HS-5 (cell line): Measurements from ENCODE around the gene PAGE4.

Experiments
- DNase-seq: peaks from one replicate; pipeline ENCODE4 v3.0.0-alpha.2; 2012; ENCODE audit warnings: low read depth

Gene PAGE4

DNA sequence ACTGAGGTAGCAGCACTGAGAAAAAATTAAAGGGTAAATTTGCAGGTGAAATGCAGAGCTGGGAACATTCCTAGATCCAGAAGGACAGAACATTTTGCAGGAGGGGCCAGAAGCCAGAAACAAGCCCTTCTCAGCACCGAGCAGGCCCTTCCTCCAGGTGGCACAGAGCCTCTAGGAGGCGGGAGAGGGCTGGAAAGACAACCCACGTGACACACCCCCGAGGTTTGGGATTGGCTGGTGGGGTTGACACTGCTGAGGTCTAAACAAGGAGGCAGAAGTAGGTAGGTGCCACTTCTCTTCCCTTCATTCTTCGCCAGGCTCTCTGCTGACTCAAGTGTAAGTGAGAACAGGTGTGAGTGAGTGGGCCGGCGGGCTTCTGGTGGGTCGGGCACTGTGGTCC, at the start of gene PAGE4:
PAGE4 (plus strand) TSS at position 288 of the 400 bp plus-strand sequence. CDS start 1,126 bp downstream, outside the sequence.
- DNase-seq: no peak

GRCh38 chrX:49784747-49785280, 44.3 kb upstream of the PAGE4 start:
- no peak for DNase-seq

- no peak for DNase-seq
Observed at GRCh38 chrX:49792376-49792775, 36.7 kb upstream of the PAGE4 start.

- DNase-seq: no peak
Observed at GRCh38 chrX:49793686-49794085, 35.4 kb upstream of the PAGE4 start.

GRCh38 chrX:49799828-49800227, 29.3 kb upstream of the PAGE4 start:
- DNase-seq: no peak

DNA sequence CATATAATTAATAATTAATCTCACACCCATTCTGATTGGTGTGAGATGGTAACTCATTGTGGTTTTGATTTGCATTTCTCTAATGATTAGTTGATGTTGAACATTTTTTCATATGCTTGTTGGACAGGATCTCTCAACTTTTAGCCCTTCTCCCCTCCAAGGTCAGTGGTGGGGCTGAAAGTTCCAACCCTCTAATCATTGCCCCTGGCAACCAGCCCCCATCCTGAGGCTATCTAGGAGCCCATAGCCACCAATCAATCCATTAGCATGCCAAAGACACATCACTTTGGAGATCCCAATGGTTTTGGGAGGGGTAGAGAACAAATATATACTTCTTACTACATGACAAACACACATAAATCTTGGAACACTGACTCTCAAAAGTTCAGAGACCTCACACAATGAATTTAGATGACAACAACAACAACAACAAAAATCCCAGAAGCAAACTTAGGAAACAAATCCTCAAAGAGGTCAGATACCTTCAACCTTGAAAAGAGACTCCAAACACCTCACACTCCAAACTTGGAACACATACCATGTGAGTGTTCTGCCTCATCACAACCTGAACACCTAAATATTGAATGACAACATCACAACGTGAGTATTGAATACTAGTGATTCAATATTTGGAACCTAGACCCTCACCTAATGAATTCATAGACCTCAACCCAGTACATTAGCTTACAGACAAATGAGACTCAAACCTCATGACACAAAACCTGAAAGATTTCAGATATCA, 19.0 kb upstream of the PAGE4 start:
- no peak for DNase-seq

DNA sequence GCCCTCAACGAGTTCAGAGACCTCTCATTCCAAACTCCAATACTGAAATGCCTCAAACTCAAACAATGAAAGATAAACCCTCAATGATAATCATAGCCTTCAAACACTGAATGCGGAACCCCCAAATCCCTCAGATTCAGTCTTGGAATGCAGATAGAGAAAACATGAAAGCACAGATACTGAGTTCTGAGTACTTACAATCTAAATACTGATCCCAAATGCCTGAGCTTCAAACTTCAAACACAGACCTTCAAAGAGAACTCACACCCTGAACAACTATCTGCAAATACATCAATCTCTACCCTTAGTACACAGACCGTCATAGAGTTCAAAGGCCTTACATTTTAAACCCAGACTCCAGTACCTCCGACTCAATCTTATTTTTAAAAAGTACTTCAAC, 16.9 kb upstream of the PAGE4 start:
- no peak for DNase-seq

DNA sequence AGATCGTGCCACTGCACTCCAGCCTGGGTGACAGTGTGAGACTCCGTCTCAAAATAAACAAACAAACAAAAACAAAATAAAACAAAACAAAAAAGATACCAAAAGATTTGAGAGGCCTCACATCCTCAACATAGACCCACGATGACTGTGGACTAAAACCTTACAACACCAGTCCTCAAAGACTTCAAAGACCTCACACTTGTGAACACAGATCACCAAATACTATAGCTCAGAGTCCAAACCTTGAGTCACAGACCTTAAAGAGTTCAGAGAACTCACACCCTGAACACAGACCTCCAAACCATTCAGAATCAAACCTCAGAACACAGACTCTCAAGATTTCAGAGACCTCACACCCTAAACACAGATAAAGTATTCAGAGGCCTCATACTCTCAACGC, 12.7 kb upstream of the PAGE4 start:
- DNase-seq: no peak

DNA sequence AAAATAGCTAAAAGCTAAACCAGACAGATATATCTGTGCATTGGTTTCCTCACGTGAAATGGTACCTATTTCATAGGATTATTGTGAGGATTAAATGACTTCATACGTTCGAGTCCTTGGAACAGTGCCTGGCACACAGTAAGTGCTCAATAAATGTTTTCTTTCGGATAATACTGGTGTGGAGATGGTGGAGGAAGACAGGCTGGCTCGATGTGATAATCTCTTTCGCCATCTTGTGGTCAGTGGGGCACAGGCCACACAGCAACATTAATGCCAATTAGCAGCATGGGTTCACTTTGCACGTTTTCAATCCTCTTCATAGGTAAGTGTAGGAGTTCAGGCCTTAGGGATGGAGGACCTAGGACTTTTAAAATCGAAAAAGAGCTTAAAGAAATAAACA, 9.3 kb downstream of the PAGE4 start:
- no peak for DNase-seq

DNA sequence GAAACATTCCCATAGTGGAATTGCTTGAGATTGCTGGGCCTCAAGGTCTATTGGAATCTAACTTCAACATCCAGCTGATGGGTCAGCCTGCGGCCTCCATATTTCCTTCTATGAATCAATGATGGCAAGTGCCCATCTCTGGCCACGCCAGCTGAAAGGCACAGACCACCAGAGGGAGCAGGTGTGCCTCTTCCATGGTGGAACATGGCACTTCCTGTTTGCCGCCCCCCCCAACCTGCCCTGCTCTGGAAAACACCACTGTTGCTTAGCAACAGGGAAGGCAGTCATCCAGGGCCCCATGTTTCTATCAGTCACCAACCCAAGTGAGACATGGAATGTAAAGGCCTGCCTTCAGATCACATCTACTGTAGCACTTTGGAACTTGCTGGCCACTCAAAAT, 11.6 kb downstream of the PAGE4 start:
- peak; percentile 22 for DNase-seq

- no peak for DNase-seq
Observed at GRCh38 chrX:49842621-49843020, 13.5 kb downstream of the PAGE4 start.

DNA sequence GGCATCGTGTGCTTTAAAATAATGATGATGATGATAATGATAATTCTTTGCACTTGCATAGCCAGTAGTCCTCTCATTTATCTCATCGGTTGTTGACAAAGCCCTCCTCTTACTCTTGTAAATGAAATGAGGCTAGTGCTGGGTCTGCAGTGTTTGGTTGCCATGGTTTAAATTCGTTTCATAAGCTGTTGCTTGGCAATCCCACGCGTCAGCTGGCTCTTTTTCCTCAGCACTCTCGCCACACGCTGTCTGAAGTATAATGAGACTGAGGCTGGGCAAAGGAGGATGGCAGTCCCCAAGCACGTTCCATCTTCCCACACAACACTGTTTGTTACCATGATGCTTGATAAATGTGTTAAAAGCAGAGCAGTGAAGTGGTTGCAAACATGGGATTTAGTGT, 15.5 kb downstream of the PAGE4 start:
- DNase-seq: no peak

- DNase-seq: no peak
Observed at GRCh38 chrX:49845701-49846403, 16.7 kb downstream of the PAGE4 start.

GRCh38 chrX:49846522-49846921, 17.4 kb downstream of the PAGE4 start:
- no peak for DNase-seq

GRCh38 chrX:49848275-49848674, 19.2 kb downstream of the PAGE4 start:
- no peak for DNase-seq

GRCh38 chrX:49850028-49850427, 20.9 kb downstream of the PAGE4 start:
- DNase-seq: no peak

DNA sequence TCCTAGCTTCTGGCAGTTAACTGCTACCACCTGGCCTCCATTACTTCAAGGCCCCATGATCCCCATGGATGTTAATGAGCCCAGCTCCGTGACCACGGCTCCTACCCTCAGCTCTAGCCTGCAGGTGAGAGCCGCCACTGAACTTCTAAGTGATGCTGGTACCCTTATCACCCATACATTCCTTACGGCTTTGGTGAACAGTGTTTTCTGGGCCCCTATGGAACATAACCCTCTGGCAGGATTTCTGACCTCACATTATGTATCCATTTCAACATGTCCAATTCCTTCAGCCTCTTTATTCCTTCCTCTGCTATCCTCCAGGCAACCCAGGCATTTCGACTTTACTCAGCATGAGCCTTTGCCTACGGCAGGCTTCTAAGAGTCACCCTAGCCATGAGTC, 24.6 kb downstream of the PAGE4 start:
- DNase-seq: no peak

- DNase-seq: no peak
Observed at GRCh38 chrX:49856819-49857218, 27.7 kb downstream of the PAGE4 start.

GRCh38 chrX:49858341-49858740, 29.2 kb downstream of the PAGE4 start:
- DNase-seq: no peak

DNA sequence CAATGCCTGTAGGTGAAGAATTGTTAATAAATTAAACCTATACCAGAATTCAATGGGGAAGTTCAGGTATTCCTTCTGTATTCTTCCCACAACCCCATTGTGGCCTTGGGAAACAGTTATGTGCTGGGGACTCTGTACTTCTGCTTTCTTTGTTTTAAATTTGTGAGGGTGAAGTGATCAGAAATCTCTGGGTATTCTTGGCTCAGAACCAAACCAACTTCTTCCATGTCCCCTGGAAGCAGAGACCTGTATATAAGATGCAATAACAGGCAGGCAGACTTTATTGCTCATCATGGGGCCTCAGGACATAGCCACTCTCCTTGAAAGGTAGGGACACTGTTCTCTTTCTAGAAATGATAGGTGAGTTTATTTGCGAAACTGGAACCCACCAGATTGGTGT, 30.4 kb downstream of the PAGE4 start:
- no peak for DNase-seq

GRCh38 chrX:49860867-49861535, 31.9 kb downstream of the PAGE4 start:
- no peak for DNase-seq

DNA sequence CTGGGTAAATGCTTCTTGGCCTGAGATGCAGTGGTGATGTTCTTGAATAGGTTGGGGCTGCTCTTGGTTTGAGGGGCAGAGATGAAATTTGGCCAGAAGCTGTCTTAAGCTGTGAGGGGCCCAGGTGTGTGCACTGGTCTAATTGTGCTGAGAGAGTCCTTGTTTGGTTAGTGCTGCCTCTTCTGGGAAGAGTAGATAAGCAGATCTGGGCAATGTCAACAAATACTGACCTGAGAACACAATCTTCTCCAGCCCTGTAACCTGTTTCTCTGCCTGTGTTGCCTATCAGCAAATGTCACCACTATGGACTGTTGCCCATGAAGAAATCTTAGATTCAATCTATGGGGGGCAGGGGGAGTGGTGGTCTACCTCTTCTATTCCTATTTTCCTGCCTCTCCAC, 33.0 kb downstream of the PAGE4 start:
- no peak for DNase-seq

DNA sequence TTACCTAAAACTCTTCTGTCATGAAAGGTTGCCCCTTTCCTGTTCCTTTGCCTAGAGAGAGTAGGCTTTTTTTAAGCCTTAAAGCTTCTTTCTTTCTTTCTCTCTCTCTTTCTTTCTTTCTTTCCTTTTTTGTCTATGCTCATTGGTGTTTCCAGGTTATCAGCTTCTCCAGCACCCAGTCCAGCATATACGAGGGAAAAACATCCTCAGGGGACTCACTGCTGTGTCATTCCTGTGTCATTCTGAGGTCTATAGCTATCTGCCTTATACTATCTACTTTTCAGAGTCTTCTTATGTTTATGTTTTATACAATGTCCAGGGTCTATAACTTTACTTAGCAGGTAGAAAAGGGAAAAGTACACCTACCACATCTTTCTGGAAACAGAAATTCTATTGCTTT, 39.6 kb downstream of the PAGE4 start:
- DNase-seq: no peak
